Adrenal gland (tissue), 12 donors: ENCODE results near the gene MYCBP2. TPM values are rescaled to one million over a fixed set of nuclear protein-coding genes. Genes with fewer than 3 reads are reported as not detected.

Source experiments
- DNase-seq, 7 donors: peaks; one replicate each; pipeline ENCODE4 v3.0.0-alpha.2; 2019 to 2020
- H3K27ac ChIP-seq, 5 donors: fragments of 200-600 bp; sonication (generic) in 4 of 5; 1 replicate in 3 of 5; 2 replicates in 2 of 5; pipeline versions ENCODE4 v1.5.1 to v1.8.0; 2016 to 2020; ENCODE audit warnings: mild to moderate bottlenecking in 1 of 5
- H3K27me3 ChIP-seq: fragments of 200-600 bp; 2 replicates; pipeline ENCODE4 v1.8.0; 2021
- H3K36me3 ChIP-seq, 2 donors: fragments of 200-600 bp; replicated peaks in 1 of 2; 1 replicate in 1 of 2; 2 replicates in 1 of 2; pipeline versions ENCODE4 v1.5.1 to v1.8.0; 2018 to 2022
- H3K4me1 ChIP-seq, 2 donors: fragments of 200-600 bp; replicated peaks in 1 of 2; 1 replicate in 1 of 2; 2 replicates in 1 of 2; pipeline versions ENCODE4 v1.5.1 to v1.8.0; 2018 to 2021
- H3K4me3 ChIP-seq, 4 donors: fragments of 200-600 bp; sonication (generic) in 3 of 4; one replicate each; pipeline ENCODE4 v1.5.1; 2016 to 2018
- H3K9me3 ChIP-seq, 3 donors: fragments of 200-600 bp; sonication (generic) in 1 of 3; replicated peaks in 1 of 3; 1 replicate in 2 of 3; 2 replicates in 1 of 3; pipeline versions ENCODE4 v1.5.1 to v1.8.0; 2016 to 2021
- POLR2A ChIP-seq, 2 donors: fragments of 450-650 bp; IDR thresholded peaks; one replicate each; pipeline ENCODE4 v1.6.1; 2017; ENCODE audit warnings: antibody characterized with exemption in 2 of 2, mild to moderate bottlenecking in 2 of 2, moderate library complexity in 1 of 2
- WGBS, 4 donors: extraction: QIAGEN DNeasy Blood & Tissue Kit in 2 of 4; methylation state at CpG; one replicate each; pipeline versions ENCODE4 v1.1.5 to v1.1.7; 2013 to 2017; 5-methylcytosine and 5-hydroxymethylcytosine counted together
- intact Hi-C, 2 donors: fragments of 100-400 bp; cut with DNase I; formaldehyde crosslinking; loops; one replicate each; pipeline versions ENCODE4 v1.14.1 to v1.15.0; 2022 to 2023
- polyA plus RNA-seq, 3 donors: library from polyadenylated mRNA; stranded (reverse); fragments of 200-250 nt in 2 of 3; fragments of 350-450 nt in 1 of 3; fragmentation: Illumina TruSeq in 1 of 3; extraction: RNeasy Lipid Tissue Mini Kit (QIAGEN cat#74804) in 1 of 3; gene quantifications; one replicate each; pipeline ENCODE4 v1.2.3, GENCODE V29; 2013 to 2014
- total RNA-seq, 9 donors: library from RNA; depleted of rRNA in 4 of 9; stranded (reverse); fragments of >200 nt in 4 of 9; fragments of 120-200 nt in 1 of 9; fragmentation: NEBNext Ultra II Directional in 1 of 9; extraction: Animal tissue kit (Norgen Biotek cat#: 25700) in 1 of 9; gene quantifications; one replicate each; pipeline versions ENCODE4 v1.1.0 to v1.2.4, GENCODE V29; 2013 to 2023
- TF ChIP-seq, protein P1 (sequence below), 6 experiments: fragments of 450-650 bp in 4 of 6; fragments of 200-600 bp in 2 of 6; sonication (generic) in 1 of 6; IDR thresholded peaks; 1 replicate in 5 of 6; 2 replicates in 1 of 6; pipeline versions ENCODE4 v1.5.1 to v1.8.0; 2016 to 2021; ENCODE audit warnings: antibody characterized with exemption in 6 of 6, mild to moderate bottlenecking in 2 of 6, moderate library complexity in 1 of 6
- donor health status: healthy with polysubstance abuse.
- donor health status: Bipolar disorder and iron deficiency.
- donor health status: DM: yes; HTN: yes; CAD: no.
- donor health status: DM: no; HTN: no; CAD: no.
- donor health status: DM: no; HTN: no; CAD: no.
- donor health status: DM: yes; HTN: yes; CAD: no.

Gene MYCBP2
- total and polyA plus RNA-seq, 12 donors, result 28.7 to 126 (median 68.8) TPM

DNA sequence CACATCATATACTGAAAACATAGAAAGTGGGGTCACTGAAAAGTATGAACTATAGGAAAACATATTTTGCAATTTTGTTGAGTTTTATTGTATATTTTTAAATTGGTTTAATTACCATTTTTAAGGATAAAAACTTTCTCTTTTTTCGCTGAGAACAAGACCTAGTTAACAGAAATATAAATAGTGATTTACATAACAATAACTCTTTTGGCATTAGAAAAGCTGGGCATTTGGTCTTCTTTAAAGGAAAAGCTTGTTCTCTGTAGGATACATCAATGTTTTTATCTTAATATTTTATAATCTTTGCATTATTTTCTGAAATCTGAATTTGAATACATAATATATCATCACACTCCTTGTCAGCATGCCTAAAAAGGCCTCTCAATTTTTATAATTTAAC is 47.4 kb upstream of the MYCBP2 start:
- no peak for DNase-seq
- H3K4me1 ChIP-seq, result no peaks in the 10 kb centered on the region
- H3K27me3 ChIP-seq, result no peaks in the 10 kb centered on the region
- TF ChIP-seq, protein P1, sequence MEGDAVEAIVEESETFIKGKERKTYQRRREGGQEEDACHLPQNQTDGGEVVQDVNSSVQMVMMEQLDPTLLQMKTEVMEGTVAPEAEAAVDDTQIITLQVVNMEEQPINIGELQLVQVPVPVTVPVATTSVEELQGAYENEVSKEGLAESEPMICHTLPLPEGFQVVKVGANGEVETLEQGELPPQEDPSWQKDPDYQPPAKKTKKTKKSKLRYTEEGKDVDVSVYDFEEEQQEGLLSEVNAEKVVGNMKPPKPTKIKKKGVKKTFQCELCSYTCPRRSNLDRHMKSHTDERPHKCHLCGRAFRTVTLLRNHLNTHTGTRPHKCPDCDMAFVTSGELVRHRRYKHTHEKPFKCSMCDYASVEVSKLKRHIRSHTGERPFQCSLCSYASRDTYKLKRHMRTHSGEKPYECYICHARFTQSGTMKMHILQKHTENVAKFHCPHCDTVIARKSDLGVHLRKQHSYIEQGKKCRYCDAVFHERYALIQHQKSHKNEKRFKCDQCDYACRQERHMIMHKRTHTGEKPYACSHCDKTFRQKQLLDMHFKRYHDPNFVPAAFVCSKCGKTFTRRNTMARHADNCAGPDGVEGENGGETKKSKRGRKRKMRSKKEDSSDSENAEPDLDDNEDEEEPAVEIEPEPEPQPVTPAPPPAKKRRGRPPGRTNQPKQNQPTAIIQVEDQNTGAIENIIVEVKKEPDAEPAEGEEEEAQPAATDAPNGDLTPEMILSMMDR (IDR thresholded peaks at IDR 0.05), result no peak
- no peak for TF ChIP-seq POLR2A (IDR thresholded peaks at IDR 0.05)
- H3K36me3 ChIP-seq, result no peaks in the 10 kb centered on the region
- 81 to 93% (median 81%) methylated on average over 1 of the region's 1 CpG for WGBS, 4 donors
- H3K4me3 ChIP-seq, result no peak overlapping the region
- intact Hi-C loops, result no loop called here
- no peaks in the 10 kb centered on the region for H3K9me3 ChIP-seq
- no peak overlapping the region for H3K27ac ChIP-seq

DNA sequence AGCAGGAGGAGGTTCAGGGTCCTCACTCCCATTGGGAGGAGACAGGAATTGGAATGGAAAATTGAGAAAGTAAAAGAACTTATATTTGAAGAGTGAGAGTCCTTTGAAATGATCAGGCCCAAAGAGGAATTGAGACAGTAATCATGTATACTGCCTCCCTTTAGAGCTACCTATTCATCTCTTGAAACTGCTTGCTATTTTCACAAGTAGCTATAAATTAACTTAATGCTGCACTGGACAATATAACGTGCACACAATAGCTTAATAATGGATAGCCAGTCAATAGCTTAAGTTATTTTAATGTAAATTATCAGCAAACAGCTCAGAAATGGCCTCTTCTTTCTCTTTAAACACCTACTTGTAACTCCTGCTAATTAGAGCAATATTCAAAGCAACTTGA is 46.6 kb upstream of the MYCBP2 start:
- H3K27ac ChIP-seq, result no peak overlapping the region
- WGBS, 4 donors, result 77 to 94% (median 85%) methylated on average over 1 of the region's 1 CpG
- no peaks in the 10 kb centered on the region for H3K36me3 ChIP-seq
- H3K4me3 ChIP-seq, result no peak overlapping the region
- intact Hi-C loops, result no loop called here
- no peak for DNase-seq
- no peaks in the 10 kb centered on the region for H3K4me1 ChIP-seq
- no peaks in the 10 kb centered on the region for H3K27me3 ChIP-seq
- TF ChIP-seq, protein P1 (IDR thresholded peaks at IDR 0.05), result no peak
- no peak for TF ChIP-seq POLR2A (IDR thresholded peaks at IDR 0.05)
- no peaks in the 10 kb centered on the region for H3K9me3 ChIP-seq

DNA sequence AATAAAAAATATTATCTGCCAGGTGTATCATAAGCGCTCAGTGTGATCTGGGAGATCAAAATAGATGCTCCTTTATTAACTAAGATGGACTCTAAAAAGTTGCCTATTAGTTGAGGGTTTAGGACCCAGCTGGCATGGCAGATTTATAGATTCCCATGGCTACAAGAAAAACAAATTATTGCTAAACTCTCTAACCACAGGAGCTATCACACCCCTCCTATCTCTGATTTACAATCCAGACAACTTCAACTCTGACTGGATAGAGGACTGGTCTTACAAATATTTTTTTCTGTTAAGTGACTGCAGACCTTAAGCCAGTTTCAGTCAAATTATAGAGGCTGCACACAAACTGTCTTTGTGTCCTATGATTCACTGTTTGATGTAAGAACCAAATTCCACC is 45.4 kb upstream of the MYCBP2 start:
- no peaks in the 10 kb centered on the region for H3K27me3 ChIP-seq
- no peaks in the 10 kb centered on the region for H3K36me3 ChIP-seq
- WGBS, 4 donors, result 81 to 100% (median 99%) methylated on average over 1 of the region's 1 CpG
- intact Hi-C loops, result no loop called here
- H3K4me3 ChIP-seq, result no peak overlapping the region
- no peak for TF ChIP-seq POLR2A (IDR thresholded peaks at IDR 0.05)
- TF ChIP-seq, protein P1 (IDR thresholded peaks at IDR 0.05), result no peak
- DNase-seq, result no peak
- H3K9me3 ChIP-seq, result no peaks in the 10 kb centered on the region
- no peak overlapping the region for H3K27ac ChIP-seq
- no peaks in the 10 kb centered on the region for H3K4me1 ChIP-seq

GRCh38 chr13:77370888-77371287 is 44.0 kb upstream of the MYCBP2 start:
- 69 to 80% (median 73%) methylated on average over 2 of the region's 2 CpGs for WGBS, 4 donors
- TF ChIP-seq, protein P1 (IDR thresholded peaks at IDR 0.05), result no peak
- TF ChIP-seq POLR2A (IDR thresholded peaks at IDR 0.05), result no peak
- Histone ChIP-seq H3K9me3 (no peaks in the 10 kb centered on the region), H3K27me3 (no peaks in the 10 kb centered on the region), H3K4me3 (no peak overlapping the region), H3K4me1 (no peaks in the 10 kb centered on the region), H3K27ac (no peak overlapping the region), H3K36me3 (no peaks in the 10 kb centered on the region)
- DNase-seq, result no peak
- intact Hi-C loops, result no loop called here
